GM23338 (cell line): ENCODE measurements around the gene KSR2. TPM values are rescaled to one million over a fixed set of nuclear protein-coding genes. Genes with fewer than 3 reads are reported as not detected.

Source experiments
- ATAC-seq: fragments of 200-7000 bp; cut with Tn5 transposase; 3 replicates; pipeline ENCODE4 v1.9.1; 2020
- DNase-seq: peaks from one replicate; pipeline ENCODE4 v3.0.0-alpha.2; 2015; ENCODE audit warnings: low spot score
- H2AFZ ChIP-seq: fragments of 200-600 bp; sonication (generic); 2 replicates; pipeline ENCODE4 v1.8.0; 2016; ENCODE audit warnings: antibody characterized with exemption, mild to moderate bottlenecking, moderate library complexity
- H3F3A ChIP-seq: fragments of 200-600 bp; sonication (generic); replicated peaks from 2 replicates; pipeline ENCODE4 v1.8.0; 2017; ENCODE audit warnings: antibody characterized with exemption, mixed run types, low read depth
- H3K27ac ChIP-seq: fragments of 200-600 bp; sonication (generic); 2 replicates; pipeline ENCODE4 v1.6.1; 2016; ENCODE audit warnings: low read depth
- H3K27me3 ChIP-seq: fragments of 200-600 bp; sonication (generic); 2 replicates; pipeline ENCODE4 v1.8.0; 2016; ENCODE audit warnings: mild to moderate bottlenecking, mixed run types, moderate library complexity; ENCODE audit not compliant: insufficient read depth
- H3K36me3 ChIP-seq: fragments of 200-600 bp; sonication (generic); 2 replicates; pipeline ENCODE4 v1.8.0; 2016; ENCODE audit warnings: mild to moderate bottlenecking; ENCODE audit not compliant: insufficient read depth
- H3K4me1 ChIP-seq: fragments of 200-600 bp; sonication (generic); 2 replicates; pipeline ENCODE4 v1.8.0; 2016; ENCODE audit warnings: mild to moderate bottlenecking, moderate library complexity; ENCODE audit not compliant: insufficient read depth
- H3K4me2 ChIP-seq: fragments of 200-600 bp; sonication (generic); 2 replicates; pipeline ENCODE4 v1.7.1; 2017; ENCODE audit warnings: mixed run types
- H3K4me3 ChIP-seq: fragments of 200-600 bp; sonication (generic); 2 replicates; pipeline ENCODE4 v1.6.1; 2016; ENCODE audit warnings: mixed run types
- H3K79me2 ChIP-seq: fragments of 200-600 bp; sonication (generic); replicated peaks from 2 replicates; pipeline ENCODE4 v1.8.0; 2017; ENCODE audit warnings: mild to moderate bottlenecking; ENCODE audit not compliant: insufficient read depth
- H3K9me2 ChIP-seq: fragments of 200-600 bp; sonication (generic); 2 replicates; pipeline ENCODE4 v1.8.0; 2017; ENCODE audit not compliant: insufficient read depth
- H4K20me1 ChIP-seq: fragments of 200-600 bp; sonication (generic); replicated peaks from 2 replicates; pipeline ENCODE4 v1.8.0; 2017; ENCODE audit warnings: mild to moderate bottlenecking; ENCODE audit not compliant: insufficient read depth
- H3K27ac Mint-ChIP-seq: 2 replicates; pipeline ENCODE4 v1.8.0; 2020; ENCODE audit warnings: inconsistent platforms, mild to moderate bottlenecking, moderate library complexity, mixed read lengths
- H3K27me3 Mint-ChIP-seq: 3 replicates; pipeline ENCODE4 v1.8.0; 2022; ENCODE audit warnings: low read depth, mild to moderate bottlenecking, moderate library complexity, mixed read lengths, inconsistent platforms; ENCODE audit not compliant: insufficient read depth, poor library complexity
- H3K36me3 Mint-ChIP-seq: 3 replicates; pipeline ENCODE4 v1.8.0; 2021; ENCODE audit warnings: low read depth, mild to moderate bottlenecking, inconsistent platforms, moderate library complexity, mixed read lengths
- H3K4me1 Mint-ChIP-seq: 3 replicates; pipeline ENCODE4 v1.8.0; 2020; ENCODE audit warnings: mild to moderate bottlenecking, inconsistent platforms, mixed read lengths
- H3K4me3 Mint-ChIP-seq: 3 replicates; pipeline ENCODE4 v1.8.0; 2021; ENCODE audit warnings: moderate library complexity, mild to moderate bottlenecking, inconsistent platforms, mixed read lengths
- H3K9me3 Mint-ChIP-seq: 3 replicates; pipeline ENCODE4 v1.8.0; 2020; ENCODE audit warnings: moderate library complexity, mild to moderate bottlenecking, inconsistent platforms, mixed read lengths
- CREB1 ChIP-seq: fragments of 250-450 bp; sonication (Bioruptor Pico); IDR thresholded peaks from 2 replicates; pipeline ENCODE4 v1.5.0; 2020; ENCODE audit warnings: low read depth, mild to moderate bottlenecking, moderate library complexity
- EZH2 ChIP-seq: fragments of 200-600 bp; sonication (generic); IDR thresholded peaks from one replicate; pipeline ENCODE4 v1.8.0; 2017; ENCODE audit warnings: antibody characterized with exemption, mild to moderate bottlenecking, low read depth; ENCODE audit not compliant: unreplicated experiment
- EZH2phosphoT487 ChIP-seq: fragments of 200-600 bp; sonication (generic); IDR thresholded peaks from one replicate; pipeline ENCODE4 v1.8.1; 2018; ENCODE audit warnings: antibody characterized with exemption; ENCODE audit not compliant: unreplicated experiment
- JUNB ChIP-seq: IDR thresholded peaks from one replicate; pipeline ENCODE4 v1.6.1; 2016; ENCODE audit warnings: antibody characterized with exemption; ENCODE audit not compliant: unreplicated experiment
- NANOG ChIP-seq: IDR thresholded peaks from 2 replicates; pipeline ENCODE4 v1.6.1; 2016; ENCODE audit warnings: antibody characterized with exemption, borderline replicate concordance
- POLR2AphosphoS5 ChIP-seq: IDR thresholded peaks from 2 replicates; pipeline ENCODE4 v1.6.1; 2016; ENCODE audit warnings: antibody characterized with exemption, low read depth
- STAT1 ChIP-seq: IDR thresholded peaks from one replicate; pipeline ENCODE4 v1.6.1; 2016; ENCODE audit warnings: antibody characterized with exemption; ENCODE audit not compliant: unreplicated experiment
- ZNF114 ChIP-seq: fragments of 250-450 bp; sonication (Bioruptor Pico); IDR thresholded peaks from 2 replicates; pipeline ENCODE4 v1.5.0; 2020; ENCODE audit warnings: mild to moderate bottlenecking, moderate library complexity
- ZNF331 ChIP-seq: fragments of 250-450 bp; sonication (Bioruptor Pico); IDR thresholded peaks from 2 replicates; pipeline ENCODE4 v1.5.0; 2020; ENCODE audit warnings: low read depth, mild to moderate bottlenecking, moderate library complexity
- polyA plus RNA-seq: library from polyadenylated mRNA; unstranded; fragments of >200 nt; fragmentation: Nextera tagmentation; extraction: Ambion mirVana; gene quantifications from 2 replicates; pipeline ENCODE4 v1.2.1, GENCODE V29; 2016
- total RNA-seq: library from RNA; depleted of rRNA; stranded (reverse); fragments of >200 nt; shearing (Covaris generic); gene quantifications from 2 replicates; pipeline ENCODE4 v1.2.3, GENCODE V29; 2014
- TF ChIP-seq, protein P1 (sequence below), 2 experiments: fragments of 200-600 bp in 1 of 2; sonication (generic) in 1 of 2; conservative IDR thresholded peaks; 2 replicates each; pipeline versions ENCODE4 v1.5.1 to v1.6.1; 2016 to 2017; ENCODE audit warnings: antibody characterized with exemption in 2 of 2, low read depth in 2 of 2, mild to moderate bottlenecking in 2 of 2, moderate library complexity in 1 of 2
- TF ChIP-seq, protein P2 (sequence below): fragments of 250-450 bp; sonication (Bioruptor Pico); IDR thresholded peaks from 2 replicates; pipeline ENCODE4 v1.5.0; 2020; ENCODE audit warnings: mild to moderate bottlenecking, moderate library complexity
- TF ChIP-seq, protein P3 (sequence below): IDR thresholded peaks from one replicate; pipeline ENCODE4 v1.6.1; 2018; ENCODE audit warnings: antibody characterized with exemption; ENCODE audit not compliant: unreplicated experiment
- TF ChIP-seq, protein P4 (sequence below): IDR thresholded peaks from 2 replicates; pipeline ENCODE4 v1.6.1; 2016; ENCODE audit warnings: antibody characterized with exemption

KSR2 gene
- total and polyA plus RNA-seq, 2 experiments from 2014 or later: 1.1 to 2.7 TPM

DNA sequence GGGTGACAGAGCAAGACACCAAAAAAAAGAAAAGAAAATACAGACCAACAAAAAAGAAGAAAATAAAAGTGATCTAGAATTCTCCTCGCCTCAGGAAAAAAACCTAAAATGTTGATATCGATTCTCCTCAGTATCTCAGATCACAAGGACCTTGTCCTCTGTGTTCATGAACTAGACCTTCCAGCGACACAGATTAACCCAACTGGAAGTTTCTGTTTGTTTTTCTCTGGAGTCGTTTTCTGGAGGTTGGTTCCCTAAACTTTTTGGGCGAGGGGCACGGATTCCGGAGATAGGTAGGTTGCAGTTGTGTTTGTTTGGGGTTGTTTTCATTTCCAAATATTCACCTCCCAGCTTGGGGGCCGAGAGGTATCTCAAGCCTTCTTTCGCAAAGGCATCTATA, 47.2 kb upstream of the KSR2 start:
- Mint-ChIP-seq H3K27ac (no peak overlapping the region), H3K36me3 (peaks cover 29% of the 10 kb centered on the region), H3K27me3 (peaks cover 11% of the 10 kb centered on the region), H3K4me1 (peaks cover 13% of the 10 kb centered on the region), H3K9me3 (no peaks in the 10 kb centered on the region), H3K4me3 (peak overlapping the region; percentile 95)
- H3K36me3 ChIP-seq: peaks cover 21% of the 10 kb centered on the region
- no peaks in the 10 kb centered on the region for H3F3A ChIP-seq
- peak overlapping the region; percentile 98 for H3K4me3 ChIP-seq
- H3K4me1 ChIP-seq: peaks cover 13% of the 10 kb centered on the region
- H3K4me2 ChIP-seq: peak overlapping the region; percentile 81
- H4K20me1 ChIP-seq: peaks cover 5% of the 10 kb centered on the region
- H3K27me3 ChIP-seq: no peaks in the 10 kb centered on the region
- ATAC-seq (peak; percentile 12), DNase-seq (no peak)
- TF ChIP-seq, protein P1, sequence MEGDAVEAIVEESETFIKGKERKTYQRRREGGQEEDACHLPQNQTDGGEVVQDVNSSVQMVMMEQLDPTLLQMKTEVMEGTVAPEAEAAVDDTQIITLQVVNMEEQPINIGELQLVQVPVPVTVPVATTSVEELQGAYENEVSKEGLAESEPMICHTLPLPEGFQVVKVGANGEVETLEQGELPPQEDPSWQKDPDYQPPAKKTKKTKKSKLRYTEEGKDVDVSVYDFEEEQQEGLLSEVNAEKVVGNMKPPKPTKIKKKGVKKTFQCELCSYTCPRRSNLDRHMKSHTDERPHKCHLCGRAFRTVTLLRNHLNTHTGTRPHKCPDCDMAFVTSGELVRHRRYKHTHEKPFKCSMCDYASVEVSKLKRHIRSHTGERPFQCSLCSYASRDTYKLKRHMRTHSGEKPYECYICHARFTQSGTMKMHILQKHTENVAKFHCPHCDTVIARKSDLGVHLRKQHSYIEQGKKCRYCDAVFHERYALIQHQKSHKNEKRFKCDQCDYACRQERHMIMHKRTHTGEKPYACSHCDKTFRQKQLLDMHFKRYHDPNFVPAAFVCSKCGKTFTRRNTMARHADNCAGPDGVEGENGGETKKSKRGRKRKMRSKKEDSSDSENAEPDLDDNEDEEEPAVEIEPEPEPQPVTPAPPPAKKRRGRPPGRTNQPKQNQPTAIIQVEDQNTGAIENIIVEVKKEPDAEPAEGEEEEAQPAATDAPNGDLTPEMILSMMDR (conservative IDR thresholded peaks at IDR 0.05; ENCODE audit: low read depth in 2 of 2): no peak
- TF ChIP-seq EZH2 (no peak), EZH2phosphoT487 (no peak), ZNF331 (CRISPR knock-in tag) (no peak), CREB1 (CRISPR knock-in tag) (no peak), NANOG (no peak), ZNF114 (no peak), STAT1 (no peak), POLR2AphosphoS5 (no peak), JUNB (no peak)
- TF ChIP-seq, protein P2, sequence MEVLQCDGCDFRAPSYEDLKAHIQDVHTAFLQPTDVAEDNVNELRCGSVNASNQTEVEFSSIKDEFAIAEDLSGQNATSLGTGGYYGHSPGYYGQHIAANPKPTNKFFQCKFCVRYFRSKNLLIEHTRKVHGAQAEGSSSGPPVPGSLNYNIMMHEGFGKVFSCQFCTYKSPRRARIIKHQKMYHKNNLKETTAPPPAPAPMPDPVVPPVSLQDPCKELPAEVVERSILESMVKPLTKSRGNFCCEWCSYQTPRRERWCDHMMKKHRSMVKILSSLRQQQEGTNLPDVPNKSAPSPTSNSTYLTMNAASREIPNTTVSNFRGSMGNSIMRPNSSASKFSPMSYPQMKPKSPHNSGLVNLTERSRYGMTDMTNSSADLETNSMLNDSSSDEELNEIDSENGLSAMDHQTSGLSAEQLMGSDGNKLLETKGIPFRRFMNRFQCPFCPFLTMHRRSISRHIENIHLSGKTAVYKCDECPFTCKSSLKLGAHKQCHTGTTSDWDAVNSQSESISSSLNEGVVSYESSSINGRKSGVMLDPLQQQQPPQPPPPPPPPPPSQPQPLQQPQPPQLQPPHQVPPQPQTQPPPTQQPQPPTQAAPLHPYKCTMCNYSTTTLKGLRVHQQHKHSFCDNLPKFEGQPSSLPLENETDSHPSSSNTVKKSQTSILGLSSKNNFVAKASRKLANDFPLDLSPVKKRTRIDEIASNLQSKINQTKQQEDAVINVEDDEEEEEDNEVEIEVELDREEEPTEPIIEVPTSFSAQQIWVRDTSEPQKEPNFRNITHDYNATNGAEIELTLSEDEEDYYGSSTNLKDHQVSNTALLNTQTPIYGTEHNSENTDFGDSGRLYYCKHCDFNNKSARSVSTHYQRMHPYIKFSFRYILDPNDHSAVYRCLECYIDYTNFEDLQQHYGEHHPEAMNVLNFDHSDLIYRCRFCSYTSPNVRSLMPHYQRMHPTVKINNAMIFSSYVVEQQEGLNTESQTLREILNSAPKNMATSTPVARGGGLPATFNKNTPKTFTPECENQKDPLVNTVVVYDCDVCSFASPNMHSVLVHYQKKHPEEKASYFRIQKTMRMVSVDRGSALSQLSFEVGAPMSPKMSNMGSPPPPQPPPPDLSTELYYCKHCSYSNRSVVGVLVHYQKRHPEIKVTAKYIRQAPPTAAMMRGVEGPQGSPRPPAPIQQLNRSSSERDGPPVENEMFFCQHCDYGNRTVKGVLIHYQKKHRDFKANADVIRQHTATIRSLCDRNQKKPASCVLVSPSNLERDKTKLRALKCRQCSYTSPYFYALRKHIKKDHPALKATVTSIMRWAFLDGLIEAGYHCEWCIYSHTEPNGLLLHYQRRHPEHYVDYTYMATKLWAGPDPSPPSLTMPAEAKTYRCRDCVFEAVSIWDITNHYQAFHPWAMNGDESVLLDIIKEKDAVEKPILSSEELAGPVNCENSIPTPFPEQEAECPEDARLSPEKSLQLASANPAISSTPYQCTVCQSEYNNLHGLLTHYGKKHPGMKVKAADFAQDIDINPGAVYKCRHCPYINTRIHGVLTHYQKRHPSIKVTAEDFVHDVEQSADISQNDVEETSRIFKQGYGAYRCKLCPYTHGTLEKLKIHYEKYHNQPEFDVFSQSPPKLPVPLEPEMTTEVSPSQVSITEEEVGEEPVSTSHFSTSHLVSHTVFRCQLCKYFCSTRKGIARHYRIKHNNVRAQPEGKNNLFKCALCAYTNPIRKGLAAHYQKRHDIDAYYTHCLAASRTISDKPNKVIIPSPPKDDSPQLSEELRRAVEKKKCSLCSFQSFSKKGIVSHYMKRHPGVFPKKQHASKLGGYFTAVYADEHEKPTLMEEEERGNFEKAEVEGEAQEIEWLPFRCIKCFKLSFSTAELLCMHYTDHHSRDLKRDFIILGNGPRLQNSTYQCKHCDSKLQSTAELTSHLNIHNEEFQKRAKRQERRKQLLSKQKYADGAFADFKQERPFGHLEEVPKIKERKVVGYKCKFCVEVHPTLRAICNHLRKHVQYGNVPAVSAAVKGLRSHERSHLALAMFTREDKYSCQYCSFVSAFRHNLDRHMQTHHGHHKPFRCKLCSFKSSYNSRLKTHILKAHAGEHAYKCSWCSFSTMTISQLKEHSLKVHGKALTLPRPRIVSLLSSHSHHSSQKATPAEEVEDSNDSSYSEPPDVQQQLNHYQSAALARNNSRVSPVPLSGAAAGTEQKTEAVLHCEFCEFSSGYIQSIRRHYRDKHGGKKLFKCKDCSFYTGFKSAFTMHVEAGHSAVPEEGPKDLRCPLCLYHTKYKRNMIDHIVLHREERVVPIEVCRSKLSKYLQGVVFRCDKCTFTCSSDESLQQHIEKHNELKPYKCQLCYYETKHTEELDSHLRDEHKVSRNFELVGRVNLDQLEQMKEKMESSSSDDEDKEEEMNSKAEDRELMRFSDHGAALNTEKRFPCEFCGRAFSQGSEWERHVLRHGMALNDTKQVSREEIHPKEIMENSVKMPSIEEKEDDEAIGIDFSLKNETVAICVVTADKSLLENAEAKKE: no peak
- TF ChIP-seq, protein P3, sequence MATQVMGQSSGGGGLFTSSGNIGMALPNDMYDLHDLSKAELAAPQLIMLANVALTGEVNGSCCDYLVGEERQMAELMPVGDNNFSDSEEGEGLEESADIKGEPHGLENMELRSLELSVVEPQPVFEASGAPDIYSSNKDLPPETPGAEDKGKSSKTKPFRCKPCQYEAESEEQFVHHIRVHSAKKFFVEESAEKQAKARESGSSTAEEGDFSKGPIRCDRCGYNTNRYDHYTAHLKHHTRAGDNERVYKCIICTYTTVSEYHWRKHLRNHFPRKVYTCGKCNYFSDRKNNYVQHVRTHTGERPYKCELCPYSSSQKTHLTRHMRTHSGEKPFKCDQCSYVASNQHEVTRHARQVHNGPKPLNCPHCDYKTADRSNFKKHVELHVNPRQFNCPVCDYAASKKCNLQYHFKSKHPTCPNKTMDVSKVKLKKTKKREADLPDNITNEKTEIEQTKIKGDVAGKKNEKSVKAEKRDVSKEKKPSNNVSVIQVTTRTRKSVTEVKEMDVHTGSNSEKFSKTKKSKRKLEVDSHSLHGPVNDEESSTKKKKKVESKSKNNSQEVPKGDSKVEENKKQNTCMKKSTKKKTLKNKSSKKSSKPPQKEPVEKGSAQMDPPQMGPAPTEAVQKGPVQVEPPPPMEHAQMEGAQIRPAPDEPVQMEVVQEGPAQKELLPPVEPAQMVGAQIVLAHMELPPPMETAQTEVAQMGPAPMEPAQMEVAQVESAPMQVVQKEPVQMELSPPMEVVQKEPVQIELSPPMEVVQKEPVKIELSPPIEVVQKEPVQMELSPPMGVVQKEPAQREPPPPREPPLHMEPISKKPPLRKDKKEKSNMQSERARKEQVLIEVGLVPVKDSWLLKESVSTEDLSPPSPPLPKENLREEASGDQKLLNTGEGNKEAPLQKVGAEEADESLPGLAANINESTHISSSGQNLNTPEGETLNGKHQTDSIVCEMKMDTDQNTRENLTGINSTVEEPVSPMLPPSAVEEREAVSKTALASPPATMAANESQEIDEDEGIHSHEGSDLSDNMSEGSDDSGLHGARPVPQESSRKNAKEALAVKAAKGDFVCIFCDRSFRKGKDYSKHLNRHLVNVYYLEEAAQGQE: no peak
- TF ChIP-seq, protein P4, sequence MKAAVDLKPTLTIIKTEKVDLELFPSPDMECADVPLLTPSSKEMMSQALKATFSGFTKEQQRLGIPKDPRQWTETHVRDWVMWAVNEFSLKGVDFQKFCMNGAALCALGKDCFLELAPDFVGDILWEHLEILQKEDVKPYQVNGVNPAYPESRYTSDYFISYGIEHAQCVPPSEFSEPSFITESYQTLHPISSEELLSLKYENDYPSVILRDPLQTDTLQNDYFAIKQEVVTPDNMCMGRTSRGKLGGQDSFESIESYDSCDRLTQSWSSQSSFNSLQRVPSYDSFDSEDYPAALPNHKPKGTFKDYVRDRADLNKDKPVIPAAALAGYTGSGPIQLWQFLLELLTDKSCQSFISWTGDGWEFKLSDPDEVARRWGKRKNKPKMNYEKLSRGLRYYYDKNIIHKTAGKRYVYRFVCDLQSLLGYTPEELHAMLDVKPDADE: no peak
- peak overlapping the region; percentile 90 for H2AFZ ChIP-seq
- H3K79me2 ChIP-seq: peaks cover 27% of the 10 kb centered on the region
- no peaks in the 10 kb centered on the region for H3K9me2 ChIP-seq
- no peak overlapping the region; the same call in 1 of the 2 replicates for H3K27ac ChIP-seq
